Hippocampal formation (tissue), 2 donors: ENCODE results near the gene TLR5.
A peak's percentile ranks its signal among the peaks of the same experiment; 100 is the strongest.

Experiments
- DNase-seq, 2 donors: peaks; one replicate each; lab custom pipeline; 2025; lab: John Stamatoyannopoulos, UW

The TLR5 gene

DNA sequence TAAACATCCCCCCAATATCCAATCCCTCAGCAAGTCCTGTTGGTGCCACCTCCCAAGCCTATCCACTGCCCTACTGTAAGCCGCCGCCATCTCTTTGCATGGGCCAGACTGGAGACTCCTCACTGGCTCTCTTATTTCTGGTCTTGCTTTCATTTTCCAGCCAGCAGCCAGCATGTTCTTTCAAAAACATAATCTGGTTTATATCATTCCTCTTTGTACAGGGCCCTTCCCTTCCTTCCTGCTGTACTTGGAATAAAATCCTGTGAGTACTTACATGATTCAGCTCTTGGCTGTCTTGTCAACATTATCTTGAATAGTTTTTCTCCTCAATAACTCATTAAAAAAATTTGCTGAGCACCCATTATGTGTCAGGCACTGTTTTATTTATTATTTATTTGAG, 28.2 kb downstream of the TLR5 start:
- DNase-seq = no peak

DNA sequence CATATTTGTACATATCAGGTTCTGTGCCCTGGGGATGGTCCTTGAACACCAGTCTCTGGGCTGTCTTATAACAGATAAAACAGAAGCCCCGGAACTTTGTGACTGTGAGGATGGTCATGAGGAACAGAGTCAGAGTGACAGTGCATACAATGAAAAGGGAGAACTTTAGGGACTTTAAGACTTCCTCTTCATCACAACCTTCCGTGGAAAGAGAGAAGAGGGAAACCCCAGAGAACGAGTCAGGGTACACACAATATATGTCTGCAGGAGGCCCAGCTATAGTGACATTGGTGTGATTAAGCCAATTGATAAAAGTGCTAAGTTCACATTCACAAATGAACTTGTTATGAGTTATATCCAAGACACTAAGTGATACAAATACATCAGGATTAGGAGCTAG, 32.1 kb downstream of the TLR5 start:
- DNase-seq = no peak

DNA sequence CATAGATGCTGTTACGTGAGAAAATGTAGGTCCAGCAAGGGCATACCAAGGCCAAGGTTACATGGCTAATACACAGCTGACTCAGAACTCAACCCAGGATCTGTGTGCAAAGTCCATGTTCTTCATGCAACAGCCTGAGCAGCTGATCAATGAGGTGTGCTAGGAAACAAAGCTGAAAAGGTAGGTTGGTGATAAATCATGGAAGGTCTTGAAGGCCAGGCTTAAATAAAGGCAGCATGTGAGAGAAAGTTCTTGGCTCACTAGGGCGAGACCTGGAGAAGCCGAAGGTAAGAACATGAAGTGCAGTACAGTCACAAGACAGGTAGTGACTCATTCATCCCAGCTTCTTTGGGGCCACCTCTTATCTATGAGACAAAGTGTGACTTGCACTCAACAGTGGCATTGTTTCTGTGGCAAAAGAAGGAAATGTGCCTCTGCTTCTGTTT, 33.4 kb downstream of the TLR5 start:
- no peak for DNase-seq

DNA sequence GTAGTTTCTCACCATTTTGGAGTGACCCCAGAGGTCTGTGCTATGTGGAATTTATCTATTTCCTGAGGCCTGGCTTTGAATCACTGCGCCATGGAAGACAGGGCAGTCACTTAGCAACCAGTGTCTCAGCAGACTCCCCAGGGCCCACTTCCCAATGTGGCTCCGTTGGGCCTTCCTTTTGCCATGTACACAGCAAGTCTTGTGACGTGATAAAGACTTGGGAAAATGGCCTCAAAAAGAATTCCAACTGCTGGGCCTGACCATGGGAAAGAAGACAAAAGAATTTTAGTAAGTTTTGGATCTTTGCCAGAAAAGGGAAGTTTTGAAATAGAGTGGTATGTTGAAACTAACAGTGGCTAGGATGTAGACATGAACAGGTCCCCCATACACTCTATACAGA, 36.2 kb downstream of the TLR5 start:
- no peak for DNase-seq

DNA sequence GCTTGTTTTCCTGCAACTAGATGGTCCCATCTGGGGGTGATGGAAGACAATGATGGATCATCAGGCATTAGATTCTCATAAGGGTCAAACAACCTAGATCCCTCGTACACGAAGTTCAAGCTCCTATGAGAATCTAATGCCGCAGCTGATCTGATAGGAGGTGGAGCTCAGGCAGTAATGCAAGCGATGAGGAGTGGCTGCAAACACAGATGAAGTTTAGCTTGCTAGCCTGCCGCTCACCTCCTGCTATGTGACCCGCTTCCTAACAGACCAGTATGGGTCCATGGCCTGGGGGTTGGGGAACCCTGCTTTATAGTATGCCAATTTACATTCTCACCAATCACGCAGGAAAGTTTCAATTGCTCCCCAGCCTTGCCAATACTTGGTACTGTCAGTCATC, 37.5 kb downstream of the TLR5 start:
- no peak for DNase-seq

DNA sequence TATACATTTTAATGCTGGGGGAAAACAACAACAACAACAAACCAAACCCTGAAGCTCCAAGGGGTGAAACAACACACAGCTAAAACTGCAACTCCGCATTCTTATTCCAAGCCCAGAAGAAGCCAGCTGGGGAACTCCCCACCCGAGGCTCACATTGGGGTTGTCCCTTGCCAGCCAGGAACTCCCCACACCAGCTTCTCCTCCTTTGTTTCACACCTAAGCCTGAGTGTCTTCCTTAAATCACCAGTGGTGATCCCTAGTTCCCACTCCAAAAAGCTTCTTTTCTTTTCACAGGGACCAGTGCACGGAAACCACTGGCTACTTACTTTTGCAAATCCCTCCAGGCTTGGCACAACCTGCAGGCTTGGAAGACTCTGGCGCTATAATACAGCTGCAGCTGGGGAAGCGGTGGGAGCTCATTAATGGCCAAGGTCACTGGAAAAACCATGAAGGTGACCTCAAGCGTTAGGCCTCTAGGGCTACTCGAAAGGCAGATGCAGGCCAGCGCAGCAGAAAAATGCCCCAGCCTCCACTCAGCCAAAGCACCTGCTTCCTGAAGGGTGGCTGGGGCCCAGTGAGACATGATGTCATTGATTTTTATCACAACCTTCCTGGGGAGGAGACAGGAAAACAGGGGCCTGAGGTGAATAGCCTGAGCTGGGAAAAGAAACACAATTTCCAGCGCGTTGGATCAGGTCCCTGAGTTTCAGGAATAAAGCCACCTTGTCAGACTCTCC, 40.1 kb downstream of the TLR5 start:
- DNase-seq = no peak

DNA sequence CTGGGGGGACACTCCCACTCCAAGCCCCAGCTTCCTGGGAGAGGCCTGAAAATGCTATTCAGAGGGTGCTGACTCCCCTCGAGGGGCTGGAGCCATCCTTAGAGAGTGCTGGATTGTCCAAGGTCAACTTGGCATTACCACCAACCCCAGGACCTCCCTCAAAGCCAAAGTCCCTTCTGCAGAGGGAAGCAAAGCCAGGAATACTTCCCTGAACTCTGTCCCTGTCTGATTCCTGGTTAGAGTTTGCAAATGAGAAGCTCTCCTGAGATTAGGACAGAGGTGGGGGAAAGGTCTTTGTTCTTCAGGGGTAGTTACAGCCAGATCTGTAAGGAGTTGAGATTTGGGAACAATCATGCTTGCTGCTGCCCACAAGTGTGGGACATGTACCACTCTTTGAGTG, 45.3 kb downstream of the TLR5 start:
- DNase-seq = no peak

DNA sequence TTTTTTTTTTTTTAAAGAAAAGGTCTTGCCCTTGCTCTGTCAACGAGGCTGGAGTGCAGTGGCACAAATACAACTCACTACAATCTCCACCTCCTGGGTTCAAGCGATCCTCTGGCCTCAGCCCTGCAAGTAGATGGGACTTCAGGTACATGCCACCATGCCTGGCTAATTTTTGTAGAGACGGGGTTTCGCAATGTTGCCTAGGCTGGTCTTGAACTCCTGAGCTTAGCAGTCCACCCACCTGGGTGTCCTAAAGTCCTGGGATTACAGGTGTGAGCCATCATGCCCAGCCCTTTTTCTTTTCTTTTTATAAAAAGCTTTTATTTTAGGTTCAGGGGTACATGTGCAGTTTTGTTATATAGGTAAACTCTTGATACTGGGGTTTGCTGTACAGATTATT, 47.2 kb downstream of the TLR5 start:
- no peak for DNase-seq

DNA sequence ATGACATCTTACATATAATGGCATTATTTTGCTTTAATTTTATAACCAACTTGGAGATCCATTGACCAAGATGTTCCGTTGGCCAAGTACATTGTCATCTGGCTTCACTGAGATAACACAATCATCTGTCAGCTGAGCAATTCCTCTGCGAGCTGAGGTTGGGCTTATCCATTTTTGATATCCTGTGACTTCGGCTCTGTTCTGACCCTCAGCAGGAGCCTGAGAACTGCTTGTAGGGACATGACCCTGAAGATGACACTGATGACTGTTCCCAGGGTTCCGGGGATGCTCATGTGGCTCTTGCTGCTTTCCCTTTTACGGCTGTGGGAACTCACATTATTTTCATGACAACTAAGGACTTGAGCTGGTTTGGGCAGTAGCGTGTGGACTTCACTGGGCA, 51.2 kb downstream of the TLR5 start:
- no peak for DNase-seq

DNA sequence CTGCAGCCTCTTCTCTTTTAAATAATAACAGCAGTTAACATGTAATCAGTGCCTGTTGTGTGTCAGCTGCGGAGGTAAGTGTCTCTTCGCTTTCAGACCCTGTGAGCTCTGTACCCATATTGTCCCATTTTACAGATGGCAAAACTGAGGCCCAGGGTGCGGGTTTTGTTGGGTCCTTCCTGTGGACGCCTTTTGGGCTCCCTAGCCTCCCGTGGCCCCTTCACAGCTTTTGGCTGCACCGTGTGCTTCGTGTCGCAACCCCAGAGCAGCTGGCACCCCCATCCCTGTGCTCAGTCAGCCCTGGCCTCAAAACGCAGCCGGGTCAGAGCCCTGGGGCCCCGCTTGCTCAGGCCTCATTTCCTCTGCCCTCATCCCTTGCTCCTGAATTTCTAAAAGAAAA, 53.8 kb downstream of the TLR5 start:
- DNase-seq = no peak

DNA sequence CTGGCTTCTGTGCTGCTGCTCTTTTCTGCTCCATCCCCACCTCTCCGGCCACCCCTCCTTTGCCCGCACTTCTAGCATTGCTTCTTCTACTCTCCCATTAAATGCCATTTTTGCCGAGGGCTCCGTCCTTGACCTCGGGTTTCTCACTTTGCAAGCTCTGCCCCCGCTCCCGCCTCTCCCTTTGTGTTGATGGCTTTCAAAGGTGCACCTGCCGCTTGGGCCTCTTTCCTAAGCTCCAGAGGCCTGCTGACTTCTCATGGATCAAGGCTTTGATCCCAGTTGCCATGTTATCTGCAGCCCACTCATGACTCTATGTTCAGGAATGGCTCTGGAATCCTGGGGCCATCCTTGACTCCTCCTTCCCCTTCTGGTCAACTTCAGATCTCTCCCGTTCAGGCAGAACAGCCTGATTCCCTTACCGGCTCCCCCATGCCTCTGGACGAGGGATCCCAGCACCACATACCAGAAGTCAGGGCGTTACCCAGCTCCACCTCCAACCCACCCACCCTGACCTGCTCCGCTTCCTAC, 54.3 kb downstream of the TLR5 start:
- DNase-seq = no peak

DNA sequence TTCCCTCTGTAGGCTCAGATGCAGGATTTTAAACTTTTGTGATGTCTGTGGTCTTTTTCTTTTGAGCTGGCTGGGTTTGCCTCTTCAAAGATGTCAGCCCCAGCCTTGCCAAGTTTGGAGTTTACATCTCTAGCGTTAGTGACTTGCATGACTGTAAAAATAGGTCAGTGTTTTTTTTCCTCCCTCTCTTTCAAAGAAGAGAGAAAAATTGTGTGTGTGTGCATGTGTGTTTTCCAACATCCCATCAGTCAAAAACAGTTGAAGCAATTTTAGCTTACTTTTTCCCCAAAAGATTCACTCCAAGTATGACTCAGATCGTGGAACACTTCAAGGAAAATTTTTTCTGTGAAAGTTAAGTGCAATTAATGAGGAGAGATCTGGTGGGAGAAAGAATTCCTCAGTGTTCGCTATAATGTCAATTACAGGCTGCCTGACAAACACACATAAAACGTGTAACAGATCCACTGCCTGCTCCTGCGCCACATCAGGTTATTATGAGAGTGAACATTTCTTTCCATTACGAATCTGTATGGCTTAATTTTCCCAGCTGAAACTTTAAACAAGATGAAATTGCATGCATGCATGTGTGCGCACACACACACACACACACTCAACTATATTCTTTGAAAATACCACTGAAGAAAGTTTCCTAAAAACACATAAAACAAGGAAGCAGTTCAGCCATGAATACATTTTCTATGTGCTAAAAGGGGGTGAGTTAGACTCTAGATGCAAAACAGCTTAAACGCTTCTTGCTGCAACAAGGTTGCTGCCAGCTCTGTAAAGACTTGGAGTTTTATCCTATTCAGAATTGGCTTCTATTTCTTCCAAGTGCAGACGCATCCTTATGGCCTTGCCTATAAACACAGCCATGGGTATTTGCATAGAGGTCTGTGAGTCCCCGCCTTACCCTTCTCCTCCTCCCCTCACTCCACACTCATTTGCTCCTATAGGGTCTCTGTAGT, 55.5 kb downstream of the TLR5 start:
- no peak for DNase-seq

DNA sequence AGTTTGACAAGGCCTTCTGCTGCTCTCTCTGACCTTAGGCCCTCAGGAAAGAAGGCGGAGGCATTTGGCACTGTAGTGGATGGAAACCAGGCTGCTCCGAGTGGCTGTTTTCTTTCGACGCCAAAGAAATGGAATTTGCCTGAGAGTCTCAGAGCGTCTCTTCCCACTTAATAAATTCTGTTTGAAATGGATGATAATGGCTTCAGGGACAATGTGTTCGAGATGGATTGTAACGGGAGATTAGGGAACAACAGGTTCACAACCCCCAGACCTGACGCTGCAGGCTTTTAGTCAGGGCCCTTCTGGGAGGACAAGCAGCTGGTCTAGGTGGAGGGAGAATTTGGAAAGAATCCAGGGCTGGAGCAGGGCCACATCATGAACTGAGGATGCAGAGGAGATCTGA, 58.6 kb downstream of the TLR5 start:
- no peak for DNase-seq

DNA sequence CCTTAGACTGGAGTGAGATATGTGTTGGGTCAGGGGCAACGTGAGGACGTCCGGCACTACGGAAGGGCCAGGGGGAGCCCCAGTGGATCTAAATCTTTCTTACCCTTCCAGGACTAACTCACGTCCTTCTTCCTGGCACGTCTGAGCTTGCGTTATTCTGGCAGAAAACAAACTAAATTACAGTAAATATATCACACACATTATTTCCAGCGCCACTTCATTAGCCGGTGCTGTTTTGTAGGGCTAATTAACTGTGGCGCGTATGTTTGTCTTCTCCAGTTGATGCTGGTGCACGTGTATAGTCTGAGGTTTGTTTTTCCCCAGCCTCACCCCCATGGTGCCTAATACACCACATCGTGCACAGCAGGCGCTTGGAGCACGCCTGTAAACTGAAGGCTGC, 59.2 kb downstream of the TLR5 start:
- no peak for DNase-seq

DNA sequence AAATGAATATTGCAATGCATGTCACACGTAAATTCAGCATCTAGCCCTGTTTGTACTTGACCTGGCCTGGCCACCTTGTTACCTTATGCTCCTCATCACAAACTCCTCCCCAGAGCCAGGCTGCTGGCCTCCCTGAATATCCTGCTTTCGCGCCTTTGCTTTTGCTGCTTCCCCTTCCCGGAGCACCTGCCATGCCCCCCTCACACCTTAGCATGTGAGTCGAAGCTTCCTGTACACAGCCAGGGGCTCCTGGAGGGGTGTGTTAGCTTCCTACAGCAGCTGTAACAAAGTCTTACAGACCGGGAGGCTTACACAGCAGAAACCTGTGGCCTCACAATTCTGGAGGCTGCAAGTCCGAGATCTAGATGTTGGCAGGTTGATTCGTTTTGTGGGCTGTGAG, 60.1 kb downstream of the TLR5 start:
- no peak for DNase-seq

DNA sequence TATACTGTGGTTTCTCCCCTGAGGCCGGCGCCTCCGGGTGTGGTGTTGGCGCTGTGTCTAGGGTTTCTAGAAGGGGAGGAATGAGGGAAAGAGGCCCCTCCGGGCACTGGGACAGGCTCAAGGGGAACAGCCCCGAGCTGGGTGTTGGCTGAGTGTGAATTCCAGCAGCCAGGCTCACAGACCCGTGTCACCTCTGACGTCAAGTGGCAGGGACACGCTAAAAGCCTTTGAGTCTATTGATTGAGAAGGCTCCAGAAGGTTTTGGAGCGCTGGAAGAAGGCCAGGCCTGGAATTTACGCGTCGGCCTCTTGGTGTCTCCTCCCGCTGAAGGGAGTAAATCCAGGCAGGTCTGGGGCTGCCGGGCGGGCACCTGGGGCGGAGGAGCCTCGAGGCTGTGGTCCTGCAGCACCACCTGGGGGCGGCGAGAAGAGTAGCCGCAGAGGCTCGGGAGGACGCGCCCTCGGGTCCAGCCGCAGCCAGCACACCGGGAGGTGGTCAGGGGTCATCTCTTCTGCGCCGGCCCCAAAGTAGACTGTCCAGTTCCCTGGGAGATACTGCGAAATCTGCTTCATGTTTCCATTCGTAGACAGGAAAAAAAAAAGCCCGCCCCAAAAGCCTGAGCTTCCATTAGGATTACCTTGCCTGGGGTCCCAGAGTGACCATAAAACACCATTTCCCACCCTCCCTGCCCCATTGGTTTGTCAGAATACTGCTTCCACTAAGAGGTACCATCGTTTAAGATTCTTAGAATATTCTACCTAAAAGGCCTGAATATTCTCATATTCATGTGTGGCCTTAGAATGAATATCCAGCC, 61.7 kb downstream of the TLR5 start:
- DNase-seq = peak; percentile 42 to 53

DNA sequence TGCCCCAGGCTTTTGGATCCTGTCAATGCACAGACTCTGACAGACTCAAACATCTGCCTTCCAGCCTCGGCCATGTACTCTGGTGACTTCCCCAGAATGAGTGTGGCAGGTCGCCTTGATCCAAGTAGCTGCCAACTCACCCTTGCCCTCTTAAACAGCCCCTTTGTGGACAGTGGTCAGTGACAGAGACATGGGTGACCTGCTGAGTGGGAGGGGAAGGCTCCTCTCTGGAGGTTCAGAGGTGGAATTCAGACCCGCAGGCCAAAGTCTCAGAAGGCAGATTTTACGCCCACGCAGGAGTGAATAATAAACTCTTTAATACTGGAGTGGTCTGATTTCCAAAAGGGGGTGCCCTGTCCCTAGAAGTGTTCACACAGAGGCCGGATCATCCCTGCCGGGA, 63.5 kb downstream of the TLR5 start:
- DNase-seq = no peak

DNA sequence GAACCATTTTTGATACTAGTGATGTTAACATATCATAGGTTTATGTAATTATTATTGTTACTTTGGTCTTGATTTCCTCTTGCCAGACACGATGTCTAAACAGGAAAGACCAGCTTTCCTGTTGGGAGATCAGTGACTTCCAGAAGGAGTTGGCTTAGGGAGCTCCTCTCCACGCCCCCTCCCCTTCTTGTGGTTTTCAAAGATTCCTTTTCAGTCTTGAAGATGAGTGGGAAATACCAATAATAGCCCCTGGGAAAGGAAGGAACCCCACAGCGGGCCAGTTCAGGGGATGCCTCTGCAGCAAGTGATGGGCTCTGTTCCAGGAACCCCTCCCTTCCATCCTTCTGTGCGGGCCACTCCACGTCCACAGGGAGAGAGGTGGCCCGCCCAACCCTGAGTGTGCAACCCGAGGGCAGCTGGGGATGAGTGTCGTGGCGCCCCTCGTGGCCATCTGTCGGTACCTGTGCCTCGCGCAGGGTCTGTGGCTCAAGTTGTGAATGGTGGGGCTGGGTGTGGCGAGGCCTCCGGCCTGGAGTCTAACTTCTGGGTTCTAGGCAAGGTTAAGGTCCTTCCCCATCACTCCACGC, 65.7 kb downstream of the TLR5 start:
- DNase-seq = no peak

DNA sequence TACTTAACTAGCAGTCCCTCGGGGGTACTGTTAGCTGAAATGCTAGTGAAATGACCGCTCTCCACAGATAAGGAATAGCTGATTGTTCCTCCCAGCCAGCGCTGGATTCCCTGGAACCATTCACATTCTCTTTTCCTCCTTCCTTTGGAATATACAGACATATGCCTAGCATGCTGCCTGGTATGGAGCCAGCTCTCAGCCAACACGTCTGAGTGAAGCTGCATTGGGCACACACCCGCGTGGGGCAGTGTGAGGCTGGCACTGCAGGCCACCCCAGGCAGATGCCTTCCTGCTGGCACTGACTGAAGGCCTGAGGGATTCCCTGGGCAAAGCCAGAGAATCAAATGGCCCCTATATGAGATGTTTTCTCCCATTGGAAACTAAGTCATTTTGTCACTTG, 66.7 kb downstream of the TLR5 start:
- DNase-seq = no peak

DNA sequence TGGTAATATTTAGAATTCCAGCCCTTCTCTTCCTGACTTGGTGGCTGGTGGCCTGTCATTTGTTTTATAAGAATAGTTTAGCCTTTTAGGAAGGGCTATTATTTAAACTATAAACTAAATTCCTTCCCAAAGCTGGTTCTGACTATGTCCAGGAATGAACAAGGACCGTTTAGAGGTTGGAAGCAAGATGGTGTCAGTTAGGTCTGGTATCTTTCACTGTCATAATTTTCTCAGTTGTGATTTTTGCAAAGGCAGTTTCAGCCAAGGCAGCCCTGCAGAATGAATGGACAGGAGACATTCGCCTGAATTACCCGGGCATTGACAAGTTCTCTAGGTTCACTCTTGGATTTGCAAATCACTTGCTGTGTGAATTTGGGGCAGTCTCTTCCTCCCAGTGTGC, 67.2 kb downstream of the TLR5 start:
- no peak for DNase-seq

DNA sequence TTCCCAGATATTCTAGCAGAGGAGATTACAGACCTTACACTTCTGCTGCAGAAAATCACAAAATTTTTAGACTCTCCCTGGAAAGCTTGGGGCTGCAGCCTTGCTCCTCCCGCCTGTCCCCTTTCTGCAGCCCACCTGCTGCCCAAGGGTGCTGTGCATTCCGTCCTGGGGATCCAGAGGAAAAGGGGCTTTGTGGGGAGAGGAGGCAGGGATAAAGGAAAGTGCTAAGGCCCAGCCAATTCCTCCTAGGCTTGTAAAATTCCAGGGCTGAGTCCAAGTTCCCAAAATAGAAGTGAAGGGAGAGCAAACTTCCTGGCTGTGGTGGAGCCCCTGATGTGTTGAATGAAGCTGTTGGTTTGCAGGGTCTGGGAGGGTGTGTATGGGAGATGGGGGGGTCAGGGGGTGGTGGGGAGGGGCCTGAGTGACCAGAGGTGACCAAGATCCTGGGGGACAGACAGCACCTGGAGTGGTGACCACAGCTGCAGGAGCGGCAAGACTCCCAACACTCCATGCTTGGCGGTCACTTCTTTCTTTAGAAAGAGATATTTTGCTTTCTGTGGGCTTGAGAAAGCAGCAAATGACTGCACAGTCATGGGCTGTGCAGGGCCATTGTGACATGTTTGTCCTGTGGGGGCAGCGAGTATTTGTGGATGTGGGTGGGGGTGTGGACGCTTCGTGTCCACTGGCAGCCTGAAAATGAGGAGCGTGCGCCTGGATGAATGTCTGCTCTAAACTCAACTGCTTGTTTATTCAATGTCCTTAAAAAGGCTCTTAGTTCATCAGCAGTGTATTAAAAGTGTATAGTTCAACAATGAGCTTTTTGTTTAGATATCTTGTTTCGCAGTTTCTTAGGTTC, 68.4 kb downstream of the TLR5 start:
- no peak for DNase-seq
